ENCODE data around the gene OLFM1.
"Not testable (repeated sequence)": the region's sequence is repeated elsewhere in the genome, so short reads cannot be mapped to it uniquely, and the experiment has no call there.

Gene OLFM1

DNA sequence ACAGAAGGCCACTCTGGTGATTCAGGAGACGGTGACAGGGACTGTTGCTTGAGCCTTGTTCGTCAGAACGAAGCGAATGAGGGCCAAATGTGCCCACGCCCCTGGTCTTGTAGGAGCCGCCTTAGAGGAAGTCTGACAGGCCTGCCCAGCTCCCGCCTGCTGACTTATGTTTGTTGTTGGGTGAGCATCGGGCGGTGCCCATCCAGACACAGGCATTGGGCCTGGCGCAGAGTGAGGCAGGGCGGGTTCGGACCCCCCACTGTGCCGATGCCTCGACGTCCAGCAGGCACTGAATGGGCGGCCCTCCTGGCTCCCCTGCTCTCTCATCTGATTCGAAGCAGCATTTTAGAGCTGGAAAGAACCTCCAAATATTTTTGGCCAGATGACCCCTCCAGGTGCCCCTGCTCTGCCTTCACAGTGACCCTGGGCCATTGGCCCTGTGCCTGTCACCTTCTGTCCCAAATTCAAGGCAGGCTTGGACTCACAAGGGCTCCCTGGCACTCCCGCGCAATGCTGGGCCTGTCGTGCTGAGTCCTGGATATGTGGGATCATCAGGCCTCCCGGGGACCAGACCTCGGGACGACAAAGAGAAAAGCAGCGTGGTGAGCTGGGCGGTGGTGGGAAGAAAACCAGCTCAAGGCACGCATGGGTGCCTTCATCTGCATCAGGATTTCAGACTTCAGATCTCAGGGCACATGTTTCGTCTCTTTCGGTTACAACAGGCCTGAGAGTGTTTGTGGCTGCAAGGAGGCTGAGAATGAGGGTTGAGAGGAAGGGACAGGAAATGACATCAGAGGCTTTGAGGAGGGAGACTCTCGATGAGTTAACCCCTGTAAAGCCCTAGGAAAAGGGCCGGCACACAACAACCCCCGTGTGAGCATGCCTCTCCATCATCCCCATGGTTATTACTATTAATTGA lies 37.1 kb upstream of the OLFM1 start:
- Mint-ChIP-seq H3K27ac (no peak overlapping the region), H3K9me3 (no peaks in the 10 kb centered on the region), H3K4me1 (no peaks in the 10 kb centered on the region), H3K36me3 (no peaks in the 10 kb centered on the region), H3K4me3 (no peak overlapping the region)
- ATAC-seq (no peak), DNase-seq (ENCODE audit: low spot score in 2 of 2) (no peak)

DNA sequence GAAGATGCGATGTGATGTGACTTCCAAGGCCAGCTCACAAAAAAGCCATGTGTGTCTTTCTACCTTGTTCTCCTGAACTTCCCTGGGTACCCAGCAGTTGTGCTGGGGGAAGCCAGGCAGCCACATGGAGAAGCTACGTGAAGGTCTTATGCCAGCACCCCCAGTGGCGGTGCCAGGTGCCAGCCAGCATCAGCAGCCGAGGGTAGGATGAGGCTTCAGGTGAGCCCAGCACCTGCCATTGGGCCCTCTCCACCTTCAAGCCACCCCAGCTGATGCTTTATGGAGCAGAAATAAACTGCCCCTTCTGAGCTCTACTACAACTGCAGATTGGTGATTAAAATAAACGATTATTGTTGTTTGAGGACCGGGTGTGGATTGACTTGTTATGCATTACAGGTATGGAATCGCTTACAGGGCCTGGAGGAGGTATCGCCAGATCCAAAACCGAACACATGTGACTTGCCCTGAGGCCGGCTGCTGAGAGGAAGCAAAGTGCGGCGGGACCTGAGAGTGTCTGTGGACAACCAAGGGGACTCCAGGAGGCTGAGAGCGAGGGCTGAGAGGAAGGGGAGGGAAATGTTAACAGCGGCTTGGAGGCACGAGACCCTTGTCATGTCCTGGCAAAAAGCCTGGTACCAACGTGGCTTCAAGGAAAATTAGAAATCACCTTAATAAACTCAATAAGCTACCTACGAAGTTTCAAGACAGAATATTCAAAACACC lies 36.0 kb upstream of the OLFM1 start:
- Mint-ChIP-seq H3K36me3 (no peaks in the 10 kb centered on the region), H3K27ac (no peak overlapping the region), H3K9me3 (no peaks in the 10 kb centered on the region), H3K4me1 (no peaks in the 10 kb centered on the region), H3K4me3 (no peak overlapping the region)
- no peak for DNase-seq (ENCODE audit: low spot score in 2 of 2)
- ATAC-seq, result no peak

DNA sequence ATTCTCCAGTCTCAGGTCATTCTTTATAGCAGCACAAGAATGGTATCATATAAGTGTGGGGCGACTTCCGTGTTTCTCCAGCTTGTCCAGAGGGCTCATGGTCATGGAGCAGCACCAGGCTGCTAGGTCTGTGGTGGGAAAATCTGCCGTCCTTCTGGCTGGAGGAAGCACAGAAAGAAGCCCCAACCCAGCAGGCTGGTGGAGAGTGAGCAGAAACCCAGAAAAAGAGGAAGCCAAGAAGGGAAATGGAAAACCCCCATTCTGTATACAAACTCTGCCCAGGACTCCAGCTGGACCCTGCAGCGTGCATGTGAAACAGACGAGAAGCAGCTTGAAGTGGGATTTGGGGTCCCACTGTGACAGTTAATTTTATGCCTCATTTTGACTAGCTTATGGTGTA lies 34.3 kb upstream of the OLFM1 start:
- Mint-ChIP-seq H3K4me3 (no peak overlapping the region), H3K9me3 (no peaks in the 10 kb centered on the region), H3K4me1 (no peaks in the 10 kb centered on the region), H3K36me3 (no peaks in the 10 kb centered on the region), H3K27ac (no peak overlapping the region)
- ATAC-seq (no peak), DNase-seq (ENCODE audit: low spot score in 2 of 2) (no peak)

DNA sequence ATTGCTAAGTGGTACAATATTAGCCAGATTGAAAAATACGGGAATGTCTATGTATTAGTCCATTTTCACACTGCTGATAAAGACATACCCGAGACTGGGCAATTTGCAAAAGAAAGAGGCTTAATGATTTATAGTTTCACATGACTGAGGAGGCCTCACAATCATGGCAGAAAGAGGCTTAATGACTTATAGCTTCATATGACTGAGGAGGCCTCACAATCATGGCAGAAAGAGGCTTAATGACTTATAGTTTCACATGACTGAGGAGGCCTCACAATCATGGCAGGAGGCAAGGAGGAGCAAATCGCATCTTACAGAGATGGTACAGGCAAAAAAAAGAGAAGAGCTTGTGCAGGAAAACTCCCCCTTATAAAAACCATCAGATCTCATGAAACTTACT lies 32.3 kb upstream of the OLFM1 start:
- Mint-ChIP-seq H3K27ac (no peak overlapping the region), H3K4me1 (no peaks in the 10 kb centered on the region), H3K9me3 (no peaks in the 10 kb centered on the region), H3K4me3 (no peak overlapping the region), H3K36me3 (no peaks in the 10 kb centered on the region)
- DNase-seq (ENCODE audit: low spot score in 2 of 2) (no peak), ATAC-seq (no peak)

DNA sequence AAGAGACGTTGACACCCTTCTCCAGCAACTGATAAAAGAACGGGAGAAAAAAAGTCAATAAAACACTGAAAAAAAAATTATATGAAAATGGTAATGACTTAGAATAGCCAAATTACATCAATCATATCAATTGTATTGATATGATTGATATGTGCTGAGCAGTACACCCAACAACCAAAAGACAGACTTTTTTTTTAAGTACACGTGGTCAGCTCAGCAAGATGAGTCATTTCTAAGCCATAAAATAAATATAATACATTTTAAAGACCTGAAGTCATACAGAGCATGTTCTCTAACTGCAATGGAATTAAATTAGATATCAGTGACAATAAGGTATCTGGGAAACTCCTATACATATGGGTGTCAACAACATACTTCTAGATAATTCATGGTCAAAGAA lies 30.9 kb upstream of the OLFM1 start:
- ATAC-seq (no peak), DNase-seq (ENCODE audit: low spot score in 2 of 2) (no peak)
- Mint-ChIP-seq H3K4me3 (no peak overlapping the region), H3K36me3 (no peaks in the 10 kb centered on the region), H3K9me3 (no peaks in the 10 kb centered on the region), H3K27ac (no peak overlapping the region), H3K4me1 (no peaks in the 10 kb centered on the region)

- ATAC-seq (peak; percentile 32), DNase-seq (ENCODE audit: low spot score in 2 of 2) (no peak)
- no peaks in the 10 kb centered on the region for H3K36me3 Mint-ChIP-seq
- peaks cover 3% of the 10 kb centered on the region for H3K9me3 Mint-ChIP-seq
- no peaks in the 10 kb centered on the region for H3K4me1 Mint-ChIP-seq
- H3K27ac Mint-ChIP-seq, result no peak overlapping the region
- no peak overlapping the region for H3K4me3 Mint-ChIP-seq
These were observed 26.9 kb upstream of the OLFM1 start for GRCh38 chr9:135060461-135061116.

DNA sequence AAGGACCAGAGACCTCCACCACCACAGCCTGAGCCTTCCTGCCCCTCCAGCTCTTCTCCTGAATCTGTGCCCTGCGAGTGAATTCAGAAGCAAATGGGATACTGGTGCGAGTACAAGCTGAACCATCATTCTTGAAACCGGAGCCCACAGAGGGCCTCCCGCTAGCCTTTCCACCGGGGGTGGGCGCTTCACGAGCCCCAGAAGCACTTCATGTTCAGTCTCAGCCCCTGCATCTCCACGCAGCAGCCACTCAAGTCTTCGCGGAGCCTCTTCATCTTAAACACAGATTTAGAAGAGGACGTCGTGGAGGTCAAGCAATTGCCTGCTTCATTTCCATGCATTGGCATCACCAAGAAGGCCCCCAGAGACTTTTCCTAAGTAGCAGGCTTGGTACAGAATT lies 26.0 kb upstream of the OLFM1 start:
- peaks cover 3% of the 10 kb centered on the region for H3K9me3 Mint-ChIP-seq
- H3K36me3 Mint-ChIP-seq, result no peaks in the 10 kb centered on the region
- H3K4me3 Mint-ChIP-seq, result no peak overlapping the region
- no peak overlapping the region for H3K27ac Mint-ChIP-seq
- no peak for ATAC-seq
- no peak for DNase-seq (ENCODE audit: low spot score in 2 of 2)
- H3K4me1 Mint-ChIP-seq, result no peaks in the 10 kb centered on the region

DNA sequence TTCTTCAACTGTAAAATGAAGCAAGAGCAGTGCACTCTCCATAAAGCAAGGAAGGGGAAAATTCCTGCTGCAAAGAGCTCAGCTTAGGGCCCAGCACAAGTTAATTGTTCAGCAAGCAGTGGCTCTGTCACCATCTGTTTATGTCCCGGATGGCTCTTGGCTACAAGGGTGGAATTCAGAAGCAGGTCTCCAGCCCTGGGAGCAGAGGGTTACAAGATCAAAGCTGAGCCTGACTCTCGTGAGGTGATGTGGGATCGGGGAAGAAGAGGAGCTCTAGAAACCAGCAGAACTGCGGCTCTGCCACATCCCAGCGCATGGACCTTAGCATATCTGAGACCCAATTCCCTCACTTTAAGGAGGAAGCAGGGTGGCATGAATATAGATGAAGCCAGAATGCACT lies 25.2 kb upstream of the OLFM1 start:
- DNase-seq (ENCODE audit: low spot score in 2 of 2) (no peak), ATAC-seq (no peak)
- no peaks in the 10 kb centered on the region for H3K4me1 Mint-ChIP-seq
- no peaks in the 10 kb centered on the region for H3K36me3 Mint-ChIP-seq
- H3K4me3 Mint-ChIP-seq, result no peak overlapping the region
- H3K9me3 Mint-ChIP-seq, result peaks cover 3% of the 10 kb centered on the region
- no peak overlapping the region for H3K27ac Mint-ChIP-seq

GRCh38 chr9:135063466-135063865 lies 24.0 kb upstream of the OLFM1 start:
- not testable (repeated sequence) for DNase-seq (ENCODE audit: low spot score in 2 of 2); H3K4me3 Mint-ChIP-seq; H3K9me3 Mint-ChIP-seq; H3K27ac Mint-ChIP-seq; ATAC-seq; H3K36me3 Mint-ChIP-seq; H3K4me1 Mint-ChIP-seq

GRCh38 chr9:135063888-135064287 lies 23.6 kb upstream of the OLFM1 start:
- DNase-seq (ENCODE audit: low spot score in 2 of 2); ATAC-seq; H3K4me1 Mint-ChIP-seq; H3K36me3 Mint-ChIP-seq; H3K9me3 Mint-ChIP-seq; H3K27ac Mint-ChIP-seq; H3K4me3 Mint-ChIP-seq: not testable (repeated sequence)

DNA sequence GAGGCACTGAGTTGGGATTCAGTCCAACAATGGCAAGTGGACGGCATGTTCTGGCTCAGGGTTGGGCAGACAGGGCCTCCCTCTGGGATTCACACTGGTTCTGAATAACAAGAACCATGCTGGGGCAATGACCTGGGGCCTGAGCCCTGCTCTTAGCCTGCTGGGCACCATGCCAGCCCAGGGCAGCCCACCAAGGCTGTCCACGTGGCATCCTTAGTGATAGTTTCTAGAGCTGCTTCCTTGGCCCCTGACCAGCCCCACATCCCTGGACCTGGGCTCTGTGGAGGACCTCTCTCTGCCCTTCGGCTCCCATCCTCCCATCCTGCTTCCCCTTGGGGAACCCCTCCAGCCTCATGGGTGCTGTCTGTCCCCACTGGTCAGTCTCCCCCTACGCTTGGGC lies 22.3 kb upstream of the OLFM1 start:
- no peak overlapping the region for H3K4me3 Mint-ChIP-seq
- ATAC-seq, result no peak
- H3K4me1 Mint-ChIP-seq, result no peaks in the 10 kb centered on the region
- no peaks in the 10 kb centered on the region for H3K36me3 Mint-ChIP-seq
- no peak overlapping the region for H3K27ac Mint-ChIP-seq
- no peak for DNase-seq (ENCODE audit: low spot score in 2 of 2)
- H3K9me3 Mint-ChIP-seq, result peaks cover 3% of the 10 kb centered on the region

DNA sequence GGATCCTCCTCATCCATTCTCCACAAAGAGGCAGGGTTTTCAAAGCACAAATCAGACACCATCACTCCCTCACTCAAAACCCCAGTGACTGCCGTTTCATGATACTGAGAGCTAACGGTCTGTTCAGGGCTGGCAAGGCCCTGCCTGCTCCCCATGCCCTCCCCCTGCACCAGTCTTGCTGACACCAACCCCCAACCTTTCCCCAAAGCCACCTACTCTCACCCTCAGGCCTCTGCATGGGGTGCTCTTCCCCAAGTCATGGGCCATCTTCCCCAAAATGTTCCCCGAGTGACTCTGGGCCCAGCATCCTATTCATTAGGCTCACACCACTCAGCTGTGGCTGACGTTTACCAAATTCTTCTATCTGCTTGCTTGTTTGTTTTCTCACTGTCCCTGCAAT lies 21.7 kb upstream of the OLFM1 start:
- Mint-ChIP-seq H3K36me3 (no peaks in the 10 kb centered on the region), H3K4me1 (no peaks in the 10 kb centered on the region), H3K4me3 (no peak overlapping the region), H3K27ac (no peak overlapping the region), H3K9me3 (peaks cover 3% of the 10 kb centered on the region)
- DNase-seq (ENCODE audit: low spot score in 2 of 2) (no peak), ATAC-seq (no peak)

GRCh38 chr9:135066291-135066690 lies 21.2 kb upstream of the OLFM1 start:
- no peak overlapping the region for H3K4me3 Mint-ChIP-seq
- H3K36me3 Mint-ChIP-seq, result no peaks in the 10 kb centered on the region
- H3K27ac Mint-ChIP-seq, result no peak overlapping the region
- no peak for DNase-seq (ENCODE audit: low spot score in 2 of 2)
- no peak for ATAC-seq
- H3K9me3 Mint-ChIP-seq, result peaks cover 3% of the 10 kb centered on the region
- no peaks in the 10 kb centered on the region for H3K4me1 Mint-ChIP-seq

DNA sequence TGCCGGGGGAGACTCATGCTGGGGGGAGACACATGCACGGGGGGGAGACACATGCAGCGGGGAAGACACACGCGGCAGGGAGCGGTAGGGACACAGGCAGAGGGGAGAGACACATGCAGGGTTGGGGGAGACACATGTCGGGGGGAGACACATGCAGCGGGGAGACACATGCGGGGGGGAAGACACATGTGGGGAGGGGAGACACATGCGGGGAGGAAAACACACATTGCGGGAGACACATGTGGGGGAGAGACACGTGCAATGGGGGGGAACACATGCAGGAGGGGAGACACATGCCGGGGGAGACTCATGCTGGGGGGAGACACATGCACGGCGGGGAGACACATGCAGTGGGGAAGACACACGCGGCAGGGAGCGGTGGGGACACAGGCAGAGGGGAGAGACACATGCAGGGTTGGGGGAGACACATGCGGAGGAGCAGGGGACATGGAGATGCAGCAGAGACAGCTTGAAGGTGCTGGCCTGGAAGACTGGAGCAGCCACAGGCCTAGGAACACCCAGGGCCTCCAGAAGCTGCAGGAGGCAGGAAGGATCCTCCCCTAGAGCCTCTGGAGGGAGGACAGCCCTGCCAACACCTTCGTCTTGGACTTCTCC lies 20.3 kb upstream of the OLFM1 start:
- Mint-ChIP-seq H3K4me1 (no peaks in the 10 kb centered on the region), H3K4me3 (no peak overlapping the region), H3K9me3 (peaks cover 3% of the 10 kb centered on the region), H3K27ac (no peak overlapping the region), H3K36me3 (no peaks in the 10 kb centered on the region)
- ATAC-seq, result no peak
- DNase-seq (ENCODE audit: low spot score in 2 of 2), result no peak

DNA sequence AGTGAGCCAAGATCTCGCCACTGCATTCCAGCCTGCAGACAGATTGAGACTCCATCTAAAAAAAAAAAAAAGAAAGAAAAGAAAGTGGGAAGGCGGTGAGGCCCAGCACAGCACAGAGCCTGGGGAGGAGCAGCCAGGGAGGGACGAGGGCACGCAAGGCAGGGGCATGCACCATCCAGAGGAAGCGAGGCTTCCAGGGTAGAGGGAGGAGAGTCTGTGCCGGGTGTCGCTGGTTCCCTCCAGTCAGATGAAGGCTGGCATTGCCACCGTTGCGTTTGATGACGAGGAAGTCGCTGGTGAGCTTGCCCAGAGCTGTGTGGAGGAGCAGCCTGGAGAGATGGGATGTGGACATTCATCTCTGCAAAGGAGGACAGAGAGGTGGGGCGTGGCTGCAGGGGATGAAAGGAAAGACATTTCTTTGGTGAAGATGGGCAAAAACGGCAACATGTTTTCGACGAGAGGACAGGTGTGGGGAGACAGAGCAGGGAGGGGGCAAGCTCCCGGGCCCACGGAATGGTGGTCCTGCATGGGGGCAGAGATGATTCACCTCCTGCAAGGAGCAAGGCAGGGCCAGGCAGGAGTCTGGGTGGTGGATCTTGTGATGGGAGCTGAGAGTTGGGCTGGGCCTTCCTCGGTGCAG lies 18.6 kb upstream of the OLFM1 start:
- Mint-ChIP-seq H3K36me3 (no peaks in the 10 kb centered on the region), H3K27ac (no peak overlapping the region), H3K9me3 (peaks cover 3% of the 10 kb centered on the region), H3K4me3 (no peak overlapping the region), H3K4me1 (no peaks in the 10 kb centered on the region)
- ATAC-seq, result no peak
- no peak for DNase-seq (ENCODE audit: low spot score in 2 of 2)

Data from stimulated activated effector memory CD8-positive, alpha-beta T cell treated with anti-CD3 and anti-CD28 coated beads, Interleukin-12 subunit alpha, Interleukin-12 subunit beta, amount 100 ng/mL, for 72 hours (primary cell).